Measurements from ENCODE around the gene DDX4.
A peak's percentile ranks its signal among the peaks of the same experiment; 100 is the strongest.

Gene DDX4

DNA sequence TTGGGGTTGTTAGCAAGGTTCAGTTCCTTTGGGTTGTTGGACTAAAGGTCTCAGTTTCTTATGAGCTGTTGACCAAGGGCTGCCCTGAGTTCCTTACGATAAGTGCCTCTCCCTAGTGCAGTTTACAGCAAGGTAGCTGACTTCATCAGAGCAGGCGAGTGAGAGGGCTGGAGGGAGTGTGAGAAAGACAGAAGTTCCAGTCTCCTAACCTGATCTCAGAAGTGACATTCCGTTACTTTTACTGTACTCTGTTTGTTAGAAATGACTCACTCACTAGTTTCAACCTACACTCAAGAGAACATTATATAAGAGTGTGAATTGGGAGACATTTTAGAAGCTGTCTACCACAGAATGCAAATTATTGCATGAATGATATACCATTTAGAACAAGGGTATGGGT lies 92.1 kb downstream of the DDX4 start:
- no peak for DNase-seq

DNA sequence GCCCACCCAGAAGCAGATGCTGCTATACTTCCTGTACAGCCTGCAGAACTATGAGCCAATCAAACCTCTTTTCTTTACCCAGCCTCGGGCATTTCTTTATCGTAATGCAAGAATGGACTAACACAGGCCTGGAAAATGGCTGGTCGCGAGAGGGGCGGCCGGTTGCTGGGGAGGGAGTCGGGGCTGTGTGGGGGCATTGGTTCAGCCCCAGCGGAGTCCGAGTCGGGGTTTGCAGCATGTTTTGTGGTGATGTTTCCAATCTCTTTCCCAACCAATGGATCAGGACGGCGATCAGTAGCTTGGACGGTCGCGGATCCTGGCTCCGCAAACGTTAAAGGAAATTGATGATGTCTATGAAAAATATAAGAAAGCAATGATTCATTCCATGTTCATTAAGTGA lies 94.6 kb downstream of the DDX4 start:
- DNase-seq: no peak

GRCh38 chr5:55836191-55836590 lies 98.3 kb downstream of the DDX4 start:
- DNase-seq: no peak

DNA sequence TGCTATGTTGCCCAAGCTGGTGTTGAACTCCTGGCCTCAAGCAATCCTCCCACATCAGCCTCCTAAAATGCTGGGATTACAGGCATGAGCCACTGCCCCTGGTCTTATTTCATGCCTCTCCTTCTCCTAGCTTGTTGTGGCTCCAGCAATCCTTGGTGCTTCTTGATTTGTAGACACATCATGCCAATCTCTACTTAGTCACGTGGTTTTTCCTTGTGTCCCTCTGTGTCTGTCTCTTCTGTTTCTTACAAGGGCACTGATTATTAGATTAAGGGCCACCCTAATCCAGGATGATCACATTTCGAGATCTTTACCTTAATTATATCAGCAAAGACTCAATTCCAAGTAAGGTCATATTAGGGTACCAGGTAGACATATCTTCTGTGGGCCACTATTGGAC lies 104.1 kb downstream of the DDX4 start:
- no peak for DNase-seq

GRCh38 chr5:55847837-55848236 lies 110.0 kb downstream of the DDX4 start:
- DNase-seq: no peak

DNA sequence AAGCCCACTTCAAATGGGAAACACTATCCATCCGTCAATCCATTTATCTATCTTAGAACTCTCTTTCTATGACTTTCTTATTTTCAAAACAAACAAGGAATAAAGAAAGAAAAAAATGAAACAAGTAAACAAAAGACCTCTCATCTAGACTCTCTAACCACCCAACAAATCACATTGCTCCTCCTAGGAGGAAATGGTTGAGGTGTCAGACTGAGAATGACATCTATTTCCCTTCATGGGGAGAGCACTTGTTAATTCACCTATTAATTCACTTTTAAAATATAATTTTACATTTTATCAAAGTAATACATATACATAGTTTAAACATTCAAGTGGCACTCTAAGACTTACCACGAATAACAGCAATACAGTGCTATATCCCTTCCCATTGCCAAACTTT lies 110.9 kb downstream of the DDX4 start:
- DNase-seq: no peak

- no peak for DNase-seq
Measured at GRCh38 chr5:55850839-55851674, 113.2 kb downstream of the DDX4 start, which contains the start of gene IL31RA. TSS of gene IL31RA (plus strand) at chr5:55851357. CDS start at chr5:55851571, 214 bp downstream.

GRCh38 chr5:55851675-55851979 lies 113.8 kb downstream of the DDX4 start:
- DNase-seq: no peak

DNA sequence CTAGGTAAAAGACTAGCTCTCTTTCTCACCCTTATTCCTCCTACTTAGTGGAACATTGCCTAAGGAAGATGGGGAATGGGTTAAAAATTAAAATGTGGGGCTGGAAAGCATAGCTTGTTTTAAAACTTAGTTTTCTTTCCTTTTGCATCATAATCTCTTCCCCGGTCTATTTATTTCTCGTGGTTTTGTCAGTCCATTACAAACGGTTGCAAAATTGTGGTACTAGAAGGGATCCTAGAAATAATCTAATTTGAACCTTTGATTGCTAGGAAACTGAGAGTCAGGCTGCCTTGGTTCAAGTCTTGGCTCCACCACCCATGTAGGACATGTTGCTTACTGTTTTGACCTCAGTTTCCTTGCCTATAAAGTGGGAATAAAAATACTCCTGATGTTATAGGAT lies 114.6 kb downstream of the DDX4 start:
- DNase-seq: no peak

DNA sequence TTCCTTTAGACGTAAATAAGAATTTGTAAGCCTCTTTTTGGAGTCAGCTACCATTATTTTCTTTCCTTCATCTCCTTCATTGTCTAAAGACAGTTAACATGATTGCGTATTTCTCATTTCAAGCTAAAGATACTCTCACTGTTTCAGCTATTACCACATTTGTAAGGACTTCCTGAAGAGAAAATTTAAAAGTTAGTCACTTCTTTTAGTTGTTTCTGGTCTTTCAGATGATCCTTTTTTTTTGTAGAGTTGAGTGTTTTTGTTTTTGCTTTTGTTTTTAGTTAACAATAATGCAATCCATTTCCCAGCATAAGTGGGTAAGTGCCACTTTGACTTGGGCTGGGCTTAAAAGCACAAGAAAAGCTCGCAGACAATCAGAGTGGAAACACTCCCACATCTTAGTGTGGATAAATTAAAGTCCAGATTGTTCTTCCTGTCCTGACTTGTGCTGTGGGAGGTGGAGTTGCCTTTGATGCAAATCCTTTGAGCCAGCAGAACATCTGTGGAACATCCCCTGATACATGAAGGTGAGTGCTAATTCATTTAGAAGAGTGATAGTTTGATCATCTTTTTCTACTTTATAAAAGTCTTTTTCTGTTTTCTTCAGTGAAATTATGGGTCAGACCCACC lies 115.3 kb downstream of the DDX4 start:
- DNase-seq: no peak

- DNase-seq: no peak
Measured at GRCh38 chr5:55853818-55854217, 116.0 kb downstream of the DDX4 start.

DNA sequence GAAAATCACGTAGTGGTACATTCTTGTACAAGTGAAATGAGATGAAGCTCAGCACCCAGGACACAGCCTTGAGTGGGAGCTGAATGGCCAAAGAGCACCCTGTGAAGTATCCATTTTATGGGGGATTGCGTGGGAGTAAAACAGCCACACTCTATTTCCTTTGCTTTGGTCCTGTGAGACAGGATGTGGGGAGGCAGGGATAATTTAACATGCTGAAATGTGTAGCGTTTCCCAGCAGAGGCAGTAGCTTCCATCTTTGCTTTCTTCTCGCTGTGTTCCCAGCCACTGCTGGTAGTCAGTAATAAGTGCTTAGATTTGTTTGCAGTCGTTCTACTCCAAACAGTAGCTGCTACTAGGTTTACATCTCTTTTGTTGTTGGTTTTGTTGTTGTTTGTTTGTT lies 117.6 kb downstream of the DDX4 start:
- DNase-seq: no peak

DNA sequence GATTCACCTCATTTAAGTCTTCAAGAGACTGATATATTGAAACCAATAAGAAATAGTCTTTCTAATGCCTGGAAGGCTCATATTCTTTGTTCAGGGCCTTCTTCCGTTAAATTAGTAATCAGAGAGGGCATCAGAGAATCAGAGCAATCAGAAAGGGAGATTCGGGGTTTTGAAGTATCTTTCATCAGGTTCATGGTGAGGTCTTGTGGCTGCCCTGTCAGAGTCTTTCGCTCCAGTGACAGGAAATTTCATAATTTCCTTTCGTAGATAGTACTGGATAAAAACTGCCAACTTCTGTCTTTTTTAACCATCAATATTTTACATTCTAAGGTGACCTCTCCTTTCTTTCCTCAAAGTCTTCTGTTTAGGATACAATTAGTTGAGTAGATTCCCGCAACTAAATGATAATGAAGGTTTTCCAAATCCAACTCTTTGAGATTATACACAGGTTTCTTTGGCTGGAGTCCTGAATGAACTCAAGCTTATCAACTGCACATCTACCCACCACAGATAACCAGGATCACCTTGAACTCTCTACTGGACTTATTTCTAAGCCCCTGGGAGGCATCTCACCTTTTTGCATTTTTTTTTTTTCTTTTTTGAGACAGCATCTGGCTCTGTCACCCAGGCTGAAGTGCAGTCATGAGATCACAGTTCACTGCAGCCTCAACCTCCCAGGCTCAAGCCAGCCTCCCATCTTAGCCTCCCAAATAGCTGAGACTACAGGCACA lies 118.8 kb downstream of the DDX4 start:
- no peak for DNase-seq

DNA sequence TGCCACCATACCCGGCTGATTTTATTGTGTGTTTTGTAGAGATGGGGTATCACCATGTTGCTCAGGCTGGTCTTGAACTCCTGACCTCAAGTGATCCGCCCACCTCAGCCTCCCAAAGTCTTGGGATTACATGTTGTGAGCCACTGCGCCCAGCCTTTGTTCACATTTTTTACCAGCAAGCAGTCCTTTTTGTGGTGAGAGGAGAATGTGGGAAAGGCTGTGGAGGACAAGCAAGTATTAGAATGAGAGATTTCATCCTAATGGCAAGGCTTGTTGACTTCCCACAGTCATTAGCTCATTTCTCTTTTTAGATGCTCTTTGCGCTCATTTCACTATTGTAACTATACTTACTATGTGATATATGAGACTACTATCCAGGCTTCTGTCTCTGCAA lies 119.4 kb downstream of the DDX4 start:
- DNase-seq: no peak

DNA sequence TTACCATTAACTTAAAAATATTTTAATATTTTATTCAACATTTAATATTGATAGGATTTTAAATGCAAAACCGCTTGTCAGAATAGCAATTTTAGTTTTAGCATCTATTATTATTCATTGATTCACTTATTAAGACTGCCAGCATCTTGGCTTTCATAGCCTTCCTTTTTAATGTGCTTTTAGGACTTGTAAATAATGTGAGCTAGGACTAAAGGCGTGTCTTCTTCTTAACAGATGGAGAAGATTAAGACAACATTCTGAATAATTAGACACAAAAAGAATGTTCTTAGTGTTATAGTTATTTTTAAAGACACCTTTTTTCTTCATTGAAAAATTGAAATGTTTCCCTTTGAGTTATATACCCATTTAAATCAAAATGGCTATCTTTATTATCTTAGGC lies 120.2 kb downstream of the DDX4 start:
- DNase-seq: no peak

DNA sequence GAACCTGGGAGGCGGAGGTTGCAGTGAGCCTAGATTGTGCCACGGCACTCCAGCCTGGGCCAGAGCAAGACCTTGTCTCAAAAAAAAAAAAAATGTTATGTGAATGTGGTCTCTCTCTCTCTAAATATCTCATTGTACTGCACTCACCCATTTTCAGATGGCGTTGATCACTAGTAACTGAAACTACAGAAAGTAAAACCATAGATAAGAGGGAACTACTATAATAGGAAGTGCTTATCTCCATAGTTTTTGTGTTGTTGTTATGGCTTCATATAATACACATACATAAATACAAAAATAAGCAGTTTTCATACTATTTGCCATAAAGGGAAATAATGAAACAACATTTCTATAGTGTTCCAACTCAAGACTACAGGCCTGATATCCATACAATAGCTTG lies 122.4 kb downstream of the DDX4 start:
- no peak for DNase-seq

GRCh38 chr5:55860709-55861108 lies 122.8 kb downstream of the DDX4 start:
- no peak for DNase-seq

- DNase-seq: peak; percentile 20
Measured at GRCh38 chr5:55864606-55865541, 127.0 kb downstream of the DDX4 start.

- DNase-seq: no peak
Measured at GRCh38 chr5:55865831-55866230, 128.0 kb downstream of the DDX4 start.

- no peak for DNase-seq
Measured at GRCh38 chr5:55866485-55866884, 128.6 kb downstream of the DDX4 start.

Data from CD4-positive, alpha-beta T cell treated with Interleukin-15 for 1 hour (primary cell).